HCT116 (cell line): ENCODE results near the gene TIGAR. TPM values are rescaled to one million over a fixed set of nuclear protein-coding genes. Genes with fewer than 3 reads are reported as not detected.

Experiments
- ATAC-seq: fragments of 200-7000 bp; cut with Tn5 transposase; 2 replicates; pipeline ENCODE4 v1.9.1; 2020; ENCODE audit warnings: mild to moderate bottlenecking, moderate library complexity
- BruUV-seq: library from RNA; stranded (reverse); fragments of 400-500 nt; replicated peaks from 2 replicates; lab custom pipeline; 2021; lab: Mats Ljungman, UMichigan
- CTCF ChIA-PET: fragments of 300-600 bp; sonication (Branson Sonifier 250); formaldehyde crosslinking; loops from one replicate; lab custom pipeline; 2021; ENCODE audit warnings: antibody characterized with exemption; lab: Charles Lee
- POLR2A ChIA-PET: fragments of 300-600, 350-600 bp; sonication (Branson Sonifier 250); formaldehyde crosslinking; loops from one replicate; lab custom pipeline; 2021; ENCODE audit warnings: antibody characterized with exemption; lab: Charles Lee
- RAD21 ChIA-PET, 2 experiments: fragments of 300-600 bp; sonication (Branson Sonifier 250); formaldehyde crosslinking; loops; one replicate each; lab custom pipeline; 2023; ENCODE audit warnings: low total read pairs in 2 of 2; ENCODE audit not compliant: uncharacterized antibody in 2 of 2, unreplicated experiment in 2 of 2, low non-redundant PET in 1 of 2; lab: Charles Lee
- DNase-seq: peaks from one replicate; pipeline ENCODE4 v3.0.0-alpha.2; 2010; ENCODE audit warnings: low read depth, low spot score
- H2AFZ ChIP-seq: fragments of 200-600 bp; shearing (Covaris generic), sonication (generic); 2 replicates; pipeline ENCODE4 v1.6.1; 2017; ENCODE audit warnings: low read depth, mixed run types, mixed read lengths, antibody characterized with exemption, low read length; ENCODE audit not compliant: poor library complexity, severe bottlenecking
- H3K27ac ChIP-seq: 2 replicates; pipeline ENCODE4 v1.5.1; 2012; ENCODE audit warnings: low read depth, low read length
- H3K27me3 ChIP-seq: fragments of 200-600 bp; sonication (generic); 2 replicates; pipeline ENCODE4 v1.6.1; 2016; ENCODE audit warnings: mixed run types, low read length, mixed read lengths; ENCODE audit not compliant: insufficient read depth
- H3K36me3 ChIP-seq, 2 experiments: fragments of 200-500 bp in 1 of 2; fragments of 200-600 bp in 1 of 2; sonication (Bioruptor generic) in 1 of 2; sonication (generic) in 1 of 2; 2 replicates each; pipeline versions ENCODE4 v1.5.1 to v1.6.1; 2014 to 2016; ENCODE audit warnings: low read length in 2 of 2, inconsistent platforms in 1 of 2, mixed read lengths in 1 of 2, mixed run types in 1 of 2; ENCODE audit not compliant: insufficient read depth in 2 of 2, control insufficient read depth in 1 of 2
- H3K4me1 ChIP-seq, 2 experiments: fragments of 200-600 bp in 1 of 2; sonication (generic) in 1 of 2; 2 replicates each; pipeline versions ENCODE4 v1.5.1 to v1.6.1; 2012 to 2017; ENCODE audit warnings: low read length in 2 of 2, inconsistent platforms in 1 of 2, mild to moderate bottlenecking in 1 of 2, mixed read lengths in 1 of 2, mixed run types in 1 of 2, moderate library complexity in 1 of 2; ENCODE audit not compliant: insufficient read depth in 2 of 2, control insufficient read depth in 1 of 2
- H3K4me2 ChIP-seq: fragments of 200-600 bp; sonication (generic); 2 replicates; pipeline ENCODE4 v1.6.1; 2017; ENCODE audit warnings: mixed run types, low read length, mixed read lengths
- H3K4me3 ChIP-seq, 2 experiments: fragments of 200-600 bp in 1 of 2; sonication (generic) in 1 of 2; replicated peaks in 1 of 2; 2 replicates each; pipeline ENCODE4 v1.5.1; 2011 to 2016; ENCODE audit warnings: low read length in 2 of 2, control low read depth in 1 of 2, low read depth in 1 of 2, mild to moderate bottlenecking in 1 of 2, mixed read lengths in 1 of 2, mixed run types in 1 of 2
- H3K79me2 ChIP-seq: fragments of 200-600 bp; sonication (generic); 2 replicates; pipeline ENCODE4 v1.6.1; 2017; ENCODE audit warnings: mild to moderate bottlenecking, mixed run types, low read length, moderate library complexity, mixed read lengths; ENCODE audit not compliant: insufficient read depth
- H3K9ac ChIP-seq: fragments of 200-600 bp; sonication (generic); 2 replicates; pipeline ENCODE4 v1.6.1; 2016; ENCODE audit warnings: low read length, mixed read lengths
- H3K9me2 ChIP-seq: fragments of 200-600 bp; sonication (generic), shearing (Covaris generic); 2 replicates; pipeline ENCODE4 v1.6.1; 2017; ENCODE audit warnings: mixed run types, mild to moderate bottlenecking, moderate library complexity; ENCODE audit not compliant: insufficient read depth
- H3K9me3 ChIP-seq, 2 experiments: fragments of 200-500 bp in 1 of 2; fragments of 200-600 bp in 1 of 2; sonication (Bioruptor generic) in 1 of 2; sonication (generic) in 1 of 2; 2 replicates each; pipeline ENCODE4 v1.6.1; 2014 to 2017; ENCODE audit warnings: low read length in 2 of 2, mixed read lengths in 2 of 2, inconsistent platforms in 1 of 2, low read depth in 1 of 2, mild to moderate bottlenecking in 1 of 2, mixed run types in 1 of 2, moderate library complexity in 1 of 2; ENCODE audit not compliant: control insufficient read depth in 1 of 2, insufficient read depth in 1 of 2
- H4K20me1 ChIP-seq: fragments of 200-600 bp; sonication (generic), shearing (Covaris generic); 2 replicates; pipeline ENCODE4 v1.6.1; 2017; ENCODE audit warnings: mixed run types, mild to moderate bottlenecking, moderate library complexity; ENCODE audit not compliant: insufficient read depth
- CBX3 ChIP-seq: IDR thresholded peaks from 2 replicates; pipeline ENCODE4 v1.6.1; 2012; ENCODE audit warnings: low read depth
- CEBPB ChIP-seq: IDR thresholded peaks from 2 replicates; pipeline ENCODE4 v1.6.1; 2012; ENCODE audit warnings: low read depth
- EGR1 ChIP-seq: IDR thresholded peaks from 2 replicates; pipeline ENCODE4 v1.6.1; 2012; ENCODE audit warnings: low read depth
- ELF1 ChIP-seq: IDR thresholded peaks from 2 replicates; pipeline ENCODE4 v1.6.1; 2012; ENCODE audit warnings: low read depth, borderline replicate concordance
- EZH2 ChIP-seq: fragments of 200-600 bp; sonication (generic); IDR thresholded peaks from 2 replicates; pipeline ENCODE4 v1.6.1; 2017; ENCODE audit warnings: antibody characterized with exemption, mixed run types
- EZH2phosphoT487 ChIP-seq: fragments of 200-600 bp; IDR thresholded peaks from 2 replicates; pipeline ENCODE4 v1.6.1; 2018; ENCODE audit warnings: antibody characterized with exemption, borderline replicate concordance
- FOSL1 ChIP-seq: IDR thresholded peaks from 2 replicates; pipeline ENCODE4 v1.6.1; 2012; ENCODE audit warnings: low read depth
- JUND ChIP-seq: IDR thresholded peaks from 2 replicates; pipeline ENCODE4 v1.6.1; 2012
- POLR2A ChIP-seq: IDR thresholded peaks from 2 replicates; pipeline ENCODE4 v1.7.0; 2011; ENCODE audit warnings: borderline replicate concordance; ENCODE audit not compliant: insufficient read depth, insufficient read length; ENCODE audit errors: extremely low read depth
- POLR2AphosphoS5 ChIP-seq: IDR thresholded peaks from 2 replicates; pipeline ENCODE4 v1.6.1; 2011; ENCODE audit warnings: mild to moderate bottlenecking, low read depth, low read length, moderate library complexity
- SIN3A ChIP-seq: IDR thresholded peaks from 2 replicates; pipeline ENCODE4 v1.6.1; 2012; ENCODE audit warnings: low read depth
- YY1 ChIP-seq: IDR thresholded peaks from 2 replicates; pipeline ENCODE4 v1.6.1; 2011; ENCODE audit warnings: low read length, low read depth, moderate library complexity, mild to moderate bottlenecking; ENCODE audit not compliant: insufficient replicate concordance; ENCODE audit errors: extremely low read depth
- ZFX ChIP-seq: fragments of 450-650 bp; IDR thresholded peaks from 2 replicates; pipeline ENCODE4 v1.6.1; 2017
- intact Hi-C: fragments of 100-400 bp; cut with micrococcal nuclease; formaldehyde crosslinking; loops from 2 replicates; pipeline ENCODE4 v1.10.0; 2022
- total RNA-seq: library from RNA; stranded (reverse); gene quantifications from one replicate; pipeline ENCODE4 v1.2.1, GENCODE V29; 2021; ENCODE audit not compliant: unreplicated experiment
- TF ChIP-seq, protein P1 (sequence below): IDR thresholded peaks from 2 replicates; pipeline ENCODE4 v1.6.1; 2012
- TF ChIP-seq, protein P2 (sequence below), 3 experiments: fragments of 200-600 bp in 1 of 3; sonication (generic) in 1 of 3; IDR thresholded peaks in 2 of 3; conservative IDR thresholded peaks in 1 of 3; 2 replicates each; pipeline ENCODE4 v1.5.1; 2012 to 2017; ENCODE audit warnings: low read depth in 2 of 3, low read length in 2 of 3, antibody characterized with exemption in 1 of 3, borderline replicate concordance in 1 of 3, control low read depth in 1 of 3, mild to moderate bottlenecking in 1 of 3, mixed read lengths in 1 of 3, mixed run types in 1 of 3, moderate library complexity in 1 of 3; ENCODE audit not compliant: insufficient read depth in 1 of 3
- TF ChIP-seq, protein P3 (sequence below): IDR thresholded peaks from 2 replicates; pipeline ENCODE4 v1.6.1; 2012

Gene TIGAR
- total RNA-seq, 1 experiment from 2014 or later: 13.7 TPM

DNA sequence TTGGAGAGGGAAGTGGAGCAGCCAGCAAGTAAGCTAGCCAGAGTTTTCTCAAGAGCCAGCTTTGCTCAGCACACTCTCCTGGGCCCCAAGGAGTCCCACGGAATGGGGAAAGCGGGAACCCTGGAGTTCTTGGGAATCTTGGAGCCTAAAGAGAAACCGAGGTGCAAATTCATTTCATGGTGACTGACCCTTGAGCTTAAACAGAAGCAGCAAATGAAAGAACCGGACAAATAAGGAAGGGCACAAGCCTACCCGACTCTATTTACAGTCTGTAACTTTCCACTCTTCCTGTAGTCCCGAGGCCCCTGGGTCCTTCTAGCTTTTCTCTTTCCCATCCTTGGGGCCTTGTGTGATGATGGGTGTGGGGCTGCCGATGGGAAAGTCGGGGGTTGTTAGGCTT lies 18.1 kb upstream of the TIGAR start:
- no peaks in the 10 kb centered on the region for H4K20me1 ChIP-seq
- no peak for DNase-seq
- H3K9ac ChIP-seq: no peak overlapping the region
- peaks cover 53% of the 10 kb centered on the region for H3K27me3 ChIP-seq
- ChIA-PET CTCF (no interaction called here), POLR2A (no interaction called here), RAD21 (no interaction called here)
- H3K9me2 ChIP-seq: no peaks in the 10 kb centered on the region
- H3K4me1 ChIP-seq: peaks cover under 1 to 5% of the 10 kb centered on the region in 2 experiments; a peak in 3 of 4 replicates
- no TSS peak for BruUV-seq
- H3K79me2 ChIP-seq: no peaks in the 10 kb centered on the region
- ATAC-seq: no peak
- intact Hi-C loops: no loop called here
- no peak overlapping the region for H3K4me3 ChIP-seq
- TF ChIP-seq JUND: no peak
- no peak for TF ChIP-seq EZH2
- TF ChIP-seq EGR1: no peak
- TF ChIP-seq EZH2phosphoT487: no peak
- TF ChIP-seq FOSL1: no peak
- TF ChIP-seq CEBPB: no peak
- no peak for TF ChIP-seq ZFX
- no peak for TF ChIP-seq SIN3A
- no peak for TF ChIP-seq POLR2A
- TF ChIP-seq, protein P1, sequence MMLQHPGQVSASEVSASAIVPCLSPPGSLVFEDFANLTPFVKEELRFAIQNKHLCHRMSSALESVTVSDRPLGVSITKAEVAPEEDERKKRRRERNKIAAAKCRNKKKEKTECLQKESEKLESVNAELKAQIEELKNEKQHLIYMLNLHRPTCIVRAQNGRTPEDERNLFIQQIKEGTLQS: no peak
- TF ChIP-seq POLR2AphosphoS5: no peak
- no peak for TF ChIP-seq YY1
- H3K9me3 ChIP-seq: no peaks in the 10 kb centered on the region
- no peaks in the 10 kb centered on the region for H3K36me3 ChIP-seq
- H2AFZ ChIP-seq: no peak overlapping the region
- H3K4me2 ChIP-seq: no peak overlapping the region
- no peak overlapping the region for H3K27ac ChIP-seq

DNA sequence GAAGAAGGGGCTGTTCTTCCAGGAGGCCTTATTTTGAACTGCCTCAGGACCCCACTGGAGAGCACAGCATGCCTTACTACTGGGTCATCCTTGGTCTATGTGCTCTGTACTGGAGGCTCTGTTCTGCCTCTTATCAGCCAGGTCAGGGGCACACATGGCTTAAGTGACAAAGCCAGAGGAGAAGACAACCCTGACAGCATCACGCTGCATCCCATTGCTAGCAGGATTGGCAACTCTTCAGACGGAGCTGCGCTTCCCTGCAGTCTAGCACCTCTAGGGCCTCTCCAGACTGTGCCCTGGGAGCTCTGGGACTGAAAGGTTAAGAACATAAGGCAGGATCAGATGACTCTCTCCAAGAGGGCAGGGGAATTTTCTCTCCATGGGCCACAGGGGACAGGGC lies 17.3 kb upstream of the TIGAR start:
- intact Hi-C loops: no loop called here
- ChIA-PET POLR2A (no interaction called here), RAD21 (no interaction called here), CTCF (no interaction called here)
- Histone ChIP-seq H3K27ac (no peak overlapping the region), H3K79me2 (no peaks in the 10 kb centered on the region), H3K27me3 (peaks cover 51% of the 10 kb centered on the region), H2AFZ (no peak overlapping the region), H3K4me3 (no peak overlapping the region), H3K9me2 (no peaks in the 10 kb centered on the region), H3K9ac (no peak overlapping the region), H3K4me2 (no peak overlapping the region), H3K36me3 (no peaks in the 10 kb centered on the region), H3K9me3 (no peaks in the 10 kb centered on the region), H3K4me1 (peaks cover 8 to 14% of the 10 kb centered on the region in 2 experiments), H4K20me1 (no peaks in the 10 kb centered on the region)
- no peak for DNase-seq
- BruUV-seq: no TSS peak
- no peak for ATAC-seq
- TF ChIP-seq, protein P2, sequence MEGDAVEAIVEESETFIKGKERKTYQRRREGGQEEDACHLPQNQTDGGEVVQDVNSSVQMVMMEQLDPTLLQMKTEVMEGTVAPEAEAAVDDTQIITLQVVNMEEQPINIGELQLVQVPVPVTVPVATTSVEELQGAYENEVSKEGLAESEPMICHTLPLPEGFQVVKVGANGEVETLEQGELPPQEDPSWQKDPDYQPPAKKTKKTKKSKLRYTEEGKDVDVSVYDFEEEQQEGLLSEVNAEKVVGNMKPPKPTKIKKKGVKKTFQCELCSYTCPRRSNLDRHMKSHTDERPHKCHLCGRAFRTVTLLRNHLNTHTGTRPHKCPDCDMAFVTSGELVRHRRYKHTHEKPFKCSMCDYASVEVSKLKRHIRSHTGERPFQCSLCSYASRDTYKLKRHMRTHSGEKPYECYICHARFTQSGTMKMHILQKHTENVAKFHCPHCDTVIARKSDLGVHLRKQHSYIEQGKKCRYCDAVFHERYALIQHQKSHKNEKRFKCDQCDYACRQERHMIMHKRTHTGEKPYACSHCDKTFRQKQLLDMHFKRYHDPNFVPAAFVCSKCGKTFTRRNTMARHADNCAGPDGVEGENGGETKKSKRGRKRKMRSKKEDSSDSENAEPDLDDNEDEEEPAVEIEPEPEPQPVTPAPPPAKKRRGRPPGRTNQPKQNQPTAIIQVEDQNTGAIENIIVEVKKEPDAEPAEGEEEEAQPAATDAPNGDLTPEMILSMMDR (IDR thresholded peaks at IDR 0.05 in 2 of 3, conservative IDR thresholded peaks at IDR 0.05 in 1 of 3; ENCODE audit: borderline replicate concordance in 1 of 3, insufficient read depth in 1 of 3, low read depth in 2 of 3, low read length in 2 of 3): no peak
- no peak for TF ChIP-seq YY1
- no peak for TF ChIP-seq EZH2
- TF ChIP-seq, protein P1: no peak
- TF ChIP-seq EGR1: no peak
- no peak for TF ChIP-seq POLR2A
- TF ChIP-seq ELF1: no peak
- TF ChIP-seq, protein P3, sequence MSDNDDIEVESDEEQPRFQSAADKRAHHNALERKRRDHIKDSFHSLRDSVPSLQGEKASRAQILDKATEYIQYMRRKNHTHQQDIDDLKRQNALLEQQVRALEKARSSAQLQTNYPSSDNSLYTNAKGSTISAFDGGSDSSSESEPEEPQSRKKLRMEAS: no peak
- TF ChIP-seq CBX3: no peak
